H1 (cell line): ENCODE data around the gene LGALS3. TPM values are rescaled to one million over a fixed set of nuclear protein-coding genes. Genes with fewer than 3 reads are reported as not detected.
A peak's percentile ranks its signal among the peaks of the same experiment; 100 is the strongest.

ENCODE experiments used
- CTCF ChIA-PET: fragments of 300-600 bp; sonication (Branson Sonifier 250); formaldehyde crosslinking; loops from one replicate; lab custom pipeline; 2021; ENCODE audit not compliant: partially characterized antibody; lab: Charles Lee
- POLR2A ChIA-PET: fragments of 300-600 bp; sonication (Branson Sonifier 250); formaldehyde crosslinking; loops from one replicate; lab custom pipeline; 2021; ENCODE audit warnings: inconsistent platforms; ENCODE audit not compliant: partially characterized antibody; lab: Charles Lee
- DNase-seq, 2 experiments: peaks; one replicate each; pipeline versions ENCODE4 v3.0.0 to v3.0.0-alpha.2; 2010 to 2022; ENCODE audit warnings: low spot score in 2 of 2, low read depth in 1 of 2, mixed read lengths in 1 of 2
- FAIRE-seq: peaks from 2 replicates; lab custom pipeline; 2011; peaks lifted over from hg19 to GRCh38; lab: Jason Lieb, UNC
- H2AFZ ChIP-seq: 2 replicates; pipeline ENCODE4 v1.8.1; 2012; ENCODE audit warnings: low read length, inconsistent platforms
- H2AK5ac ChIP-seq: 2 replicates; pipeline ENCODE4 v1.6.1; 2013; ENCODE audit warnings: low read depth, low read length
- H2BK120ac ChIP-seq: replicated peaks from 2 replicates; pipeline ENCODE3; 2013; ENCODE audit warnings: low read depth, low read length, inconsistent platforms
- H2BK12ac ChIP-seq: 2 replicates; pipeline ENCODE4 v1.6.1; 2013; ENCODE audit warnings: low read depth, low read length
- H2BK15ac ChIP-seq: 2 replicates; pipeline ENCODE4 v1.6.1; 2013; ENCODE audit warnings: low read length
- H2BK20ac ChIP-seq: 2 replicates; pipeline ENCODE4 v1.6.1; 2013; ENCODE audit warnings: low read length
- H2BK5ac ChIP-seq: 2 replicates; pipeline ENCODE4 v1.6.1; 2013; ENCODE audit warnings: low read depth, low read length
- H3K14ac ChIP-seq: 2 replicates; pipeline ENCODE4 v1.6.1; 2013; ENCODE audit warnings: inconsistent platforms; ENCODE audit not compliant: insufficient read length
- H3K18ac ChIP-seq: 2 replicates; pipeline ENCODE4 v1.6.1; 2013; ENCODE audit warnings: low read length; ENCODE audit errors: extremely low read depth
- H3K23ac ChIP-seq: 2 replicates; pipeline ENCODE4 v1.6.1; 2013; ENCODE audit warnings: inconsistent platforms; ENCODE audit not compliant: insufficient read length
- H3K23me2 ChIP-seq: 2 replicates; pipeline ENCODE4 v1.6.1; 2013; ENCODE audit warnings: low read depth, low read length
- H3K27ac ChIP-seq: 2 replicates; pipeline ENCODE4 v1.6.1; 2011; ENCODE audit warnings: low read depth, low read length, inconsistent platforms
- H3K27me3 ChIP-seq, 4 experiments: replicated peaks in 1 of 4; 1 replicate in 1 of 4; 2 replicates in 3 of 4; pipeline versions ENCODE4 v1.6.1 to v1.8.1; 2011 to 2013; ENCODE audit warnings: low read length in 3 of 4, mild to moderate bottlenecking in 3 of 4, inconsistent platforms in 2 of 4, mixed read lengths in 2 of 4, moderate library complexity in 1 of 4; ENCODE audit not compliant: control insufficient read depth in 3 of 4, insufficient read depth in 3 of 4; ENCODE audit errors: extremely low read depth in 1 of 4
- H3K36me3 ChIP-seq, 4 experiments: 2 replicates each; pipeline versions ENCODE4 v1.6.1 to v1.8.1; 2011 to 2013; ENCODE audit warnings: mild to moderate bottlenecking in 4 of 4, low read length in 3 of 4, moderate library complexity in 2 of 4, control low read depth in 1 of 4, inconsistent platforms in 1 of 4; ENCODE audit not compliant: insufficient read depth in 4 of 4, control insufficient read depth in 2 of 4
- H3K4ac ChIP-seq: replicated peaks from 2 replicates; pipeline ENCODE3; 2013; ENCODE audit warnings: low read length, low read depth, mixed read lengths, inconsistent platforms; ENCODE audit not compliant: insufficient read length
- H3K4me1 ChIP-seq, 4 experiments: replicated peaks in 1 of 4; 1 replicate in 1 of 4; 2 replicates in 3 of 4; pipeline versions ENCODE4 v1.6.1 to v1.8.1; 2011 to 2013; ENCODE audit warnings: low read length in 3 of 4, inconsistent platforms in 2 of 4, mixed read lengths in 1 of 4; ENCODE audit not compliant: insufficient read depth in 4 of 4, control insufficient read depth in 3 of 4
- H3K4me2 ChIP-seq, 2 experiments: 2 replicates each; pipeline versions ENCODE4 v1.6.1 to v1.8.1; 2011 to 2013; ENCODE audit warnings: low read depth in 2 of 2, low read length in 2 of 2, control low read depth in 1 of 2, inconsistent platforms in 1 of 2, mild to moderate bottlenecking in 1 of 2; ENCODE audit not compliant: insufficient read depth in 1 of 2
- H3K4me3 ChIP-seq, 4 experiments: fragments of 200-600, 300-600 bp in 1 of 4; sonication (generic), shearing (Covaris generic), sonication (Bioruptor Twin) in 1 of 4; 2 replicates each; pipeline versions ENCODE4 v1.5.1 to v1.8.1; 2011 to 2016; ENCODE audit warnings: low read length in 4 of 4, low read depth in 3 of 4, control low read depth in 2 of 4, inconsistent platforms in 2 of 4, mild to moderate bottlenecking in 2 of 4, mixed read lengths in 1 of 4, moderate library complexity in 1 of 4; ENCODE audit not compliant: insufficient read depth in 2 of 4; ENCODE audit errors: extremely low read depth in 1 of 4
- H3K56ac ChIP-seq: replicated peaks from 2 replicates; pipeline ENCODE3; 2013; ENCODE audit warnings: low read depth, mild to moderate bottlenecking, mixed read lengths, low read length, inconsistent platforms; ENCODE audit not compliant: insufficient read length
- H3K79me1 ChIP-seq: 2 replicates; pipeline ENCODE4 v1.6.1; 2013; ENCODE audit warnings: low read depth, low read length, control low read depth
- H3K79me2 ChIP-seq, 2 experiments: 2 replicates each; pipeline versions ENCODE4 v1.6.1 to v1.8.1; 2012 to 2013; ENCODE audit warnings: low read length in 2 of 2, mild to moderate bottlenecking in 2 of 2, inconsistent platforms in 1 of 2; ENCODE audit not compliant: insufficient read depth in 2 of 2, control insufficient read depth in 1 of 2
- H3K9ac ChIP-seq, 4 experiments: replicated peaks in 1 of 4; 1 replicate in 1 of 4; 2 replicates in 3 of 4; pipeline versions ENCODE4 v1.6.1 to v1.8.1; 2011 to 2013; ENCODE audit warnings: low read depth in 3 of 4, low read length in 3 of 4, control low read depth in 2 of 4, mild to moderate bottlenecking in 2 of 4, moderate library complexity in 2 of 4, inconsistent platforms in 1 of 4; ENCODE audit errors: extremely low read depth in 1 of 4
- H3K9me3 ChIP-seq, 2 experiments: 2 replicates each; pipeline versions ENCODE4 v1.6.1 to v1.8.1; 2012 to 2013; ENCODE audit warnings: mild to moderate bottlenecking in 2 of 2, moderate library complexity in 2 of 2, control low read depth in 1 of 2, inconsistent platforms in 1 of 2, low read depth in 1 of 2, low read length in 1 of 2, mixed read lengths in 1 of 2; ENCODE audit not compliant: insufficient read depth in 2 of 2
- H4K20me1 ChIP-seq, 2 experiments: replicated peaks in 1 of 2; 2 replicates each; pipeline versions ENCODE3 to v1.8.1; 2011 to 2013; ENCODE audit warnings: inconsistent platforms in 2 of 2, low read length in 2 of 2, mild to moderate bottlenecking in 1 of 2; ENCODE audit not compliant: insufficient read depth in 2 of 2, control insufficient read depth in 1 of 2
- H4K5ac ChIP-seq: 2 replicates; pipeline ENCODE4 v1.6.1; 2013; ENCODE audit warnings: low read length, low read depth, mixed read lengths, inconsistent platforms; ENCODE audit not compliant: insufficient read length
- H4K8ac ChIP-seq: 2 replicates; pipeline ENCODE4 v1.8.0; 2013; ENCODE audit warnings: mild to moderate bottlenecking, moderate library complexity, low read length, inconsistent platforms; ENCODE audit not compliant: insufficient read depth; ENCODE audit errors: extremely low read depth
- H4K91ac ChIP-seq: replicated peaks from 2 replicates; pipeline ENCODE3; 2013; ENCODE audit warnings: low read length, mixed read lengths, inconsistent platforms; ENCODE audit not compliant: insufficient read length
- CHD2 ChIP-seq: IDR thresholded peaks from 2 replicates; pipeline ENCODE4 v1.6.1; 2012; ENCODE audit warnings: low read length, improper control_type of control experiment
- CREB1 ChIP-seq: IDR thresholded peaks from 2 replicates; pipeline ENCODE4 v1.6.1; 2012; ENCODE audit warnings: inconsistent platforms
- GABPA ChIP-seq: IDR thresholded peaks from 2 replicates; pipeline ENCODE4 v1.6.1; 2011; ENCODE audit warnings: mild to moderate bottlenecking, low read length, moderate library complexity, borderline replicate concordance; ENCODE audit not compliant: insufficient read depth
- HDAC2 ChIP-seq, 2 experiments: fragments of 300-600 bp in 1 of 2; sonication (generic) in 1 of 2; IDR thresholded peaks; 2 replicates each; pipeline ENCODE4 v1.6.1; 2011 to 2012; ENCODE audit warnings: low read depth in 2 of 2, low read length in 2 of 2, mild to moderate bottlenecking in 2 of 2, moderate library complexity in 2 of 2, borderline replicate concordance in 1 of 2, inconsistent platforms in 1 of 2
- JUND ChIP-seq: IDR thresholded peaks from 2 replicates; pipeline ENCODE4 v1.6.1; 2011; ENCODE audit warnings: mild to moderate bottlenecking, improper control_type of control experiment, low read length
- POLR2A ChIP-seq, 2 experiments: IDR thresholded peaks; 1 replicate in 1 of 2; 2 replicates in 1 of 2; pipeline ENCODE4 v1.6.1; 2011; ENCODE audit warnings: low read depth in 2 of 2, low read length in 2 of 2, mild to moderate bottlenecking in 2 of 2; ENCODE audit errors: control extremely low read depth in 1 of 2
- SIN3A ChIP-seq, 2 experiments: IDR thresholded peaks in 1 of 2; conservative IDR thresholded peaks in 1 of 2; 2 replicates each; pipeline ENCODE4 v1.6.1; 2011 to 2012; ENCODE audit warnings: low read length in 2 of 2, improper control_type of control experiment in 1 of 2, low read depth in 1 of 2, mild to moderate bottlenecking in 1 of 2
- SP1 ChIP-seq: IDR thresholded peaks from 2 replicates; pipeline ENCODE4 v1.6.1; 2011; ENCODE audit warnings: low read depth, low read length
- SP2 ChIP-seq: IDR thresholded peaks from 2 replicates; pipeline ENCODE4 v1.6.1; 2012; ENCODE audit warnings: mild to moderate bottlenecking, low read length, inconsistent platforms
- SP4 ChIP-seq: IDR thresholded peaks from 2 replicates; pipeline ENCODE4 v1.6.1; 2012; ENCODE audit warnings: low read length, inconsistent platforms
- WGBS, 2 experiments: shearing (Covaris generic) in 1 of 2; methylation state at CpG; one replicate each; pipeline versions ENCODE4 v1.1.6 to v1.1.7; 2013 to 2015; ENCODE audit warnings: low lambda C conversion rate in 2 of 2, mixed read lengths in 2 of 2, inconsistent platforms in 1 of 2, low coverage in 1 of 2, missing lambda C conversion rate in 1 of 2; ENCODE audit not compliant: insufficient replicate concordance in 2 of 2, insufficient coverage in 1 of 2, insufficient read length in 1 of 2; ENCODE audit errors: extremely low coverage in 1 of 2, missing lambda C conversion rate in 1 of 2; 5-methylcytosine and 5-hydroxymethylcytosine counted together
- polyA plus RNA-seq, 7 experiments: library from polyadenylated mRNA; depleted of rRNA in 3 of 7; stranded (reverse) in 5 of 7; unstranded in 2 of 7; fragments of >200 nt in 5 of 7; fragments of 200-250 nt in 2 of 7; gene quantifications; 1 replicate in 5 of 7; 2 replicates in 1 of 7; 4 replicates in 1 of 7; pipeline versions ENCODE4 v1.2.1 to v1.2.3, GENCODE V29; 2011 to 2013; ENCODE audit warnings: missing spikeins in 2 of 7, mixed read lengths in 2 of 7
- total RNA-seq: library from RNA; stranded (reverse); fragmentation: NEBNext Ultra II Directional; extraction: Animal tissue kit (Norgen Biotek cat#: 25700); gene quantifications from 2 replicates; pipeline ENCODE4 v1.2.1, GENCODE V29; 2021

LGALS3 gene
- total and polyA plus RNA-seq, 2 of the 8 experiments (the other 6 are each of a cell fraction or from before 2014, with no cell fraction given), result 9.7 to 14.5 TPM

GRCh38 chr14:55191203-55192053 lies 62.4 kb downstream of the LGALS3 start, which contains the start of gene DLGAP5:
TSS of gene DLGAP5 (minus strand) at chr14:55191585. CDS start at chr14:55189179, 2,406 bp downstream.
- peak within 1 kb of the TSS; percentile 85 to 99 (median 88) for H3K4me3 ChIP-seq
- H3K79me1 ChIP-seq, result 0 out of 2 replicates have a peak, but pooled peaks cover 2% of the 10 kb centered on the region
- H2AFZ ChIP-seq, result peak within 1 kb of the TSS; percentile 63
- H3K4ac ChIP-seq, result peak within 1 kb of the TSS; percentile 92
- peak within 1 kb of the TSS; percentile 86 for H2BK5ac ChIP-seq
- no peak within 1 kb of the TSS for H3K14ac ChIP-seq
- peak within 1 kb of the TSS; percentile 81 for H4K5ac ChIP-seq
- H3K9ac ChIP-seq, result peak within 1 kb of the TSS; percentile 55 to 82 (median 76)
- peaks cover 13 to 45% of the 10 kb centered on the region in 2 experiments for H3K79me2 ChIP-seq
- no peak within 1 kb of the TSS for H2AK5ac ChIP-seq
- DNase-seq (peak; percentile 88 to 89), FAIRE-seq (peak; percentile 52)
- H3K23me2 ChIP-seq, result peaks cover 6% of the 10 kb centered on the region; the same call in 1 of the 2 replicates
- no peaks in the 10 kb centered on the region for H3K27me3 ChIP-seq
- peak within 1 kb of the TSS; percentile 66 to 71 for H3K4me2 ChIP-seq
- H4K91ac ChIP-seq, result no peak within 1 kb of the TSS
- no peak within 1 kb of the TSS; the same call in 1 of the 2 replicates for H2BK12ac ChIP-seq
- H3K9me3 ChIP-seq, result no peaks in the 10 kb centered on the region
- 7% methylated on average over 46 of the region's 46 CpGs; no CpG with 5 or more reads in 1 of the 2 experiments for WGBS, 2 experiments
- H3K56ac ChIP-seq, result peak within 1 kb of the TSS; percentile 34
- peak within 1 kb of the TSS; percentile 40; the same call in 1 of the 2 replicates for H3K27ac ChIP-seq
- no peak within 1 kb of the TSS; the same call in 1 of the 2 replicates for H2BK15ac ChIP-seq
- peak within 1 kb of the TSS; percentile 54; the same call in 1 of the 2 replicates for H4K8ac ChIP-seq
- H4K20me1 ChIP-seq, result peaks cover 0 to 2% of the 10 kb centered on the region in 2 experiments
- CTCF ChIA-PET, result interaction anchor here (0.9 to 1.8 kb wide), 4 partner anchors 20 to 163 kb away, joined by 3 to 6 read pairs (median 3); no protein-coding TSS in a partner anchor
- H2BK120ac ChIP-seq, result no peak within 1 kb of the TSS
- H3K23ac ChIP-seq, result no peak within 1 kb of the TSS
- H3K4me1 ChIP-seq, result peaks cover 0 to 6% (median 4%) of the 10 kb centered on the region in 4 experiments; a peak in 3 of 7 replicates
- peaks cover 0 to 11% (median 3%) of the 10 kb centered on the region in 4 experiments; a peak in 3 of 8 replicates for H3K36me3 ChIP-seq
- POLR2A ChIA-PET, result interaction anchor here (0.6 to 2.4 kb wide), 13 partner anchors 8 to 1286 kb away, joined by 3 to 10 read pairs (median 4); partner anchors contain the start of genes MAPK1IP1L, SOCS4 and WDHD1
- peak within 1 kb of the TSS; percentile 92; the same call in 1 of the 2 replicates for H3K18ac ChIP-seq
- H2BK20ac ChIP-seq, result no peak within 1 kb of the TSS
- peak; percentile 74 to 85; a peak in 1 of 4 replicates for TF ChIP-seq SIN3A (conservative IDR thresholded peaks at IDR 0.05 in 1 of 2, IDR thresholded peaks at IDR 0.05 in 1 of 2; ENCODE audit: low read depth in 1 of 2, low read length in 2 of 2)
- peak; percentile 67 for TF ChIP-seq CHD2
- peak; percentile 77; the same call in 1 of the 2 replicates for TF ChIP-seq GABPA
- TF ChIP-seq POLR2A (IDR thresholded peaks at IDR 0.05; ENCODE audit: control extremely low read depth in 1 of 2, low read depth in 2 of 2, low read length in 2 of 2), result peak; percentile 67 to 89
- peak in 1 of 2 experiments; percentile 84; a peak in 2 of 4 replicates for TF ChIP-seq HDAC2 (IDR thresholded peaks at IDR 0.05; ENCODE audit: borderline replicate concordance in 1 of 2, low read depth in 2 of 2, low read length in 2 of 2)
- peak; percentile 85 for TF ChIP-seq SP4
- TF ChIP-seq SP2, result peak; percentile 41; the same call in 1 of the 2 replicates
- peak; percentile 91 for TF ChIP-seq SP1
- peak; percentile 59 for TF ChIP-seq CREB1
- TF ChIP-seq JUND, result no peak
